HUES48 (cell line): ENCODE data around the gene MACROD2.

Experiments used
- H3K27ac ChIP-seq: one replicate; pipeline ENCODE4 v1.7.0; 2013; ENCODE audit warnings: low read depth, low read length, inconsistent platforms
- H3K27me3 ChIP-seq: 2 replicates; pipeline ENCODE4 v1.6.1; 2013; ENCODE audit warnings: mild to moderate bottlenecking, low read length; ENCODE audit not compliant: control insufficient read depth, insufficient read depth
- H3K36me3 ChIP-seq: 2 replicates; pipeline ENCODE4 v1.6.1; 2013; ENCODE audit warnings: low read length; ENCODE audit not compliant: control insufficient read depth, insufficient read depth
- H3K4me1 ChIP-seq: 2 replicates; pipeline ENCODE4 v1.6.1; 2013; ENCODE audit warnings: mild to moderate bottlenecking, low read length; ENCODE audit not compliant: control insufficient read depth, insufficient read depth
- H3K4me3 ChIP-seq: 2 replicates; pipeline ENCODE4 v1.5.1; 2013; ENCODE audit warnings: mild to moderate bottlenecking, low read depth, low read length
- H3K9ac ChIP-seq: 2 replicates; pipeline ENCODE4 v1.6.1; 2013; ENCODE audit warnings: mild to moderate bottlenecking, low read depth, low read length, moderate library complexity
- H3K9me3 ChIP-seq: 2 replicates; pipeline ENCODE4 v1.6.1; 2013; ENCODE audit warnings: low read length; ENCODE audit not compliant: control insufficient read depth, insufficient read depth

The MACROD2 gene

DNA sequence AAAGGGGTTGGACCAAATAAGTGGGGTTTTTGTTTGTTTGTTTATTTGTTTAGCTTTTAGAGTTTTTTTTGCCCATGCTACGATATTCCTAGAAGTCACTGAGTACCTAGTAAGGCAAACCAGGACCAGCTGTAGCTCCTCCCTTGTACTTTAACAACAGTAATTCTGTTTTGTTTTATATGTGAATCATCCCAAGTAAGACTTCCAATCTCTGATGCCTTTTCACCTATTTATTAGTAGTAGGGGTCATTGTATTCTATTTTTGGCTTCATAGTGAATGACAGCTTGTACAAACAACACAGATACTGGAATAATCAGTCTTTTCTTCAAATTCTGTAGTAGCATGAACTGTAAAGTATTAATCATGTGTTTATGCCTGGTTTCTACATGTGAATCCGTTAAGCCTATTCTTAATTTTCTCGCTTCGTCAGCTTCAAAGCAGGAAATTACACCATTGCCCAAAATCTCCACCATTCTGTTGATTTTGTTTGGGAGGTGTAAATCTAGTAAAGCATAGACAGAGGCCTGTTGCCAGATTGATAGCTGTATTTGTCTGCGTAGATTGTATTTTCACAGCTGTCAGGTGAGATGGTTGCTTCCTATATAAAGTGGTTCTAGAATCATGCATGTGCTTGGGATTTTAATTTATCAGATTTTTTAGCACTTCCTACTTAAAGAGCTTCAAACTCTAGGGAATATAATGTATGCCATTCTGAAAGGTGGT is 493.6 kb downstream of the MACROD2 start:
- H3K9me3 ChIP-seq: no peaks in the 10 kb centered on the region
- no peak overlapping the region for H3K9ac ChIP-seq
- no peak overlapping the region for H3K27ac ChIP-seq
- H3K4me1 ChIP-seq: peaks cover 3% of the 10 kb centered on the region; the same call in 1 of the 2 replicates
- H3K4me3 ChIP-seq: no peak overlapping the region
- no peaks in the 10 kb centered on the region for H3K27me3 ChIP-seq
- H3K36me3 ChIP-seq: no peaks in the 10 kb centered on the region

GRCh38 chr20:14489544-14489943 is 494.2 kb downstream of the MACROD2 start:
- Histone ChIP-seq H3K9me3 (no peaks in the 10 kb centered on the region), H3K4me3 (no peak overlapping the region), H3K36me3 (no peaks in the 10 kb centered on the region), H3K4me1 (peaks cover 3% of the 10 kb centered on the region; the same call in 1 of the 2 replicates), H3K27ac (no peak overlapping the region), H3K27me3 (no peaks in the 10 kb centered on the region), H3K9ac (no peak overlapping the region)

DNA sequence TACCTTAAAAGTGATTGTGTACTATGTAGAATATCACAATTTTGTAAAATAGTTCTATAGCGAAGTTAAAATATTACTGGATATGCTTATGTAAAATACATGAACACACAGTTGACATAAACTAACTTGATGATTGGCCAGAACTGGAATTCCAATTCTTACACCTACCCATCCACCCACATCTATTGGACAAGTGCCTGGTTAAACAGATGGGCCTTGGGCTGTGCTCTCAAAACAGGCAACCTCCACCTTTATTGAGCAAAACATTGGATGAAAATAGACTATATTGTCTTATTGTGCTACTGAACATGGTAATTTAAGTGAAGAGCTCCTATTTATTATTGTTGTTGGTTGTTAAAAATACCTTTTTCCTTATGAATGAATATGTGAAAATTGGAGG is 496.1 kb downstream of the MACROD2 start:
- Histone ChIP-seq H3K36me3 (no peaks in the 10 kb centered on the region), H3K27ac (no peak overlapping the region), H3K27me3 (no peaks in the 10 kb centered on the region), H3K9me3 (no peaks in the 10 kb centered on the region), H3K9ac (no peak overlapping the region), H3K4me1 (peaks cover 3% of the 10 kb centered on the region; the same call in 1 of the 2 replicates), H3K4me3 (no peak overlapping the region)

GRCh38 chr20:14493408-14493807 is 498.1 kb downstream of the MACROD2 start:
- H3K27me3 ChIP-seq: no peaks in the 10 kb centered on the region
- no peaks in the 10 kb centered on the region for H3K36me3 ChIP-seq
- no peaks in the 10 kb centered on the region for H3K9me3 ChIP-seq
- H3K27ac ChIP-seq: no peak overlapping the region
- H3K9ac ChIP-seq: no peak overlapping the region
- H3K4me1 ChIP-seq: peaks cover 3% of the 10 kb centered on the region; the same call in 1 of the 2 replicates
- no peak overlapping the region for H3K4me3 ChIP-seq

DNA sequence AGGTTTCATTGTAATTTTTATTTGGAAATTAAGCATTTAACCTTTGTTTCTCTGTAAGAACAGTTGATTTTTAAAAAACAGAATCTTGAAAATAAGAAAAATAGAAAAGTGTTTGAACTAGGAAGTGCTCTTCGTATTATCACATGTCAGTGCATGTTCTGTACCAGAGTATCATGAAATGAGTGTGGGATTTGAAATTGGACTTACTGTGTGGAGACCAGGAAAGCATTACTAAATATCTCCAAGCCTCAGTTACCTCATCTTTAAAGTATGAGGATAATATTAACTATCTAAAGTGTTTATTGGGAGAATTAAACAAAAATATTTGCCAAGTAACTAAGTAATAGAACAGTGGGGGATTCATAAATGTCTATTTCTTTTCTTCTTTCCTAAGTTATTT is 499.0 kb downstream of the MACROD2 start:
- Histone ChIP-seq H3K9me3 (no peaks in the 10 kb centered on the region), H3K36me3 (no peaks in the 10 kb centered on the region), H3K27me3 (no peaks in the 10 kb centered on the region), H3K9ac (no peak overlapping the region), H3K27ac (no peak overlapping the region), H3K4me3 (no peak overlapping the region), H3K4me1 (peaks cover under 1% of the 10 kb centered on the region; the same call in 1 of the 2 replicates)

- H3K27ac ChIP-seq: no peak overlapping the region
- H3K9me3 ChIP-seq: no peaks in the 10 kb centered on the region
- H3K27me3 ChIP-seq: no peaks in the 10 kb centered on the region
- no peaks in the 10 kb centered on the region for H3K36me3 ChIP-seq
- no peak overlapping the region for H3K9ac ChIP-seq
- no peaks in the 10 kb centered on the region for H3K4me1 ChIP-seq
- no peak overlapping the region for H3K4me3 ChIP-seq
Observed at GRCh38 chr20:14495066-14495465, 499.8 kb downstream of the MACROD2 start.

GRCh38 chr20:14497004-14497403 is 501.7 kb downstream of the MACROD2 start:
- Histone ChIP-seq H3K27me3 (no peaks in the 10 kb centered on the region), H3K36me3 (no peaks in the 10 kb centered on the region), H3K27ac (no peak overlapping the region), H3K4me1 (no peaks in the 10 kb centered on the region), H3K9me3 (no peaks in the 10 kb centered on the region), H3K9ac (no peak overlapping the region), H3K4me3 (no peak overlapping the region)

GRCh38 chr20:14498772-14499171 is 503.5 kb downstream of the MACROD2 start:
- Histone ChIP-seq H3K4me3 (no peak overlapping the region), H3K4me1 (no peaks in the 10 kb centered on the region), H3K9ac (no peak overlapping the region), H3K9me3 (no peaks in the 10 kb centered on the region), H3K27me3 (no peaks in the 10 kb centered on the region), H3K36me3 (no peaks in the 10 kb centered on the region), H3K27ac (no peak overlapping the region)

- no peak overlapping the region for H3K27ac ChIP-seq
- no peaks in the 10 kb centered on the region for H3K36me3 ChIP-seq
- H3K4me1 ChIP-seq: no peaks in the 10 kb centered on the region
- no peaks in the 10 kb centered on the region for H3K9me3 ChIP-seq
- no peak overlapping the region for H3K4me3 ChIP-seq
- no peak overlapping the region for H3K9ac ChIP-seq
- H3K27me3 ChIP-seq: no peaks in the 10 kb centered on the region
Observed at GRCh38 chr20:14505476-14505875, 510.2 kb downstream of the MACROD2 start.

DNA sequence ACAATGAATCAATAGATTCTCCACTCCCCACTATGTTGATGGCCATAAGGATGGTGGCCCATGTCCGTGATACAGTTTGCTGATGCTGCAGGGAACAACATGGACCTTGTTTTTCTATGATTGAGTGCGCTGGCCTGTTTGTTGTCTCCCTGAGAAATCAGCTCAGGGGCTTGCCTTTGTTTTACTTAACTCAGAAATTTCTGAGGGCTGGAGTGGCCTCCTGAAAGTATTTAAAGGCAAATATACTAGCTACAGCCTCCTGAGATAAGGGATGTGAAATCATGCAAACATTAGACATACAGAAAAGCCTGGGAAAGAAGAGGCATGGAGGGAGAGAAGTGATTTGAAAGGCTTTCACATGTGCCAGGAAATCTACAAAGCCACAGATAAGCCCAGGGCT is 512.4 kb downstream of the MACROD2 start:
- Histone ChIP-seq H3K36me3 (no peaks in the 10 kb centered on the region), H3K4me3 (no peak overlapping the region), H3K9ac (no peak overlapping the region), H3K27me3 (no peaks in the 10 kb centered on the region), H3K27ac (no peak overlapping the region), H3K4me1 (no peaks in the 10 kb centered on the region), H3K9me3 (no peaks in the 10 kb centered on the region)

DNA sequence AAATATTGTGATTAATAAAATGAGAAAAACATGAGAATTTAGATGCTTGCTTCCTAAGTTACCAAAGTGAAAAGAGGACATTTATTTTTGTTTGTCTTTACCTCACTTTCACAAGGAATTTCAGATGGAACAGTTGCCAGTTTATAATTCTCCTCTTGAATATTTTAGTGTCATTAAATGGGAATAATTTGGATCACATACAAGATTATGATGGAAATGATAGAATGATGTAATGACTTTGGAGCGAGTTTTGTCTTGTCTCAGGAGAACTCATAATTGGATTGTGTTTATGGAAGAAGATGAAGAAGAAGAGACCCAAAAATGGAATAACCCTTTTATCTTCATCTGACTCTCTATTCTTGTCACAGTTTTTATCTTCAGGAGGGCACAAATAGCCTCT is 515.0 kb downstream of the MACROD2 start:
- H3K4me3 ChIP-seq: no peak overlapping the region
- no peaks in the 10 kb centered on the region for H3K9me3 ChIP-seq
- H3K36me3 ChIP-seq: no peaks in the 10 kb centered on the region
- no peaks in the 10 kb centered on the region for H3K27me3 ChIP-seq
- no peak overlapping the region for H3K27ac ChIP-seq
- no peaks in the 10 kb centered on the region for H3K4me1 ChIP-seq
- H3K9ac ChIP-seq: no peak overlapping the region
